Loucy (cell line): Measurements from ENCODE around the gene ADTRP.

Source experiments
- H2AFZ ChIP-seq: fragments of 200-600 bp; sonication (generic); 2 replicates; pipeline ENCODE4 v1.6.0; 2016; ENCODE audit warnings: antibody characterized with exemption, mild to moderate bottlenecking, low read length, moderate library complexity
- H3F3A ChIP-seq: fragments of 200-600 bp; 2 replicates; pipeline ENCODE4 v1.6.0; 2016; ENCODE audit warnings: antibody characterized with exemption, low read depth, mild to moderate bottlenecking
- H3K27me3 ChIP-seq: fragments of 200-600 bp; sonication (generic); 2 replicates; pipeline ENCODE4 v1.6.1; 2014; ENCODE audit warnings: low read length, mild to moderate bottlenecking; ENCODE audit not compliant: insufficient read depth, poor library complexity, severe bottlenecking
- H3K36me3 ChIP-seq: fragments of 200-600 bp; sonication (generic); 2 replicates; pipeline ENCODE4 v1.6.1; 2016; ENCODE audit warnings: low read length; ENCODE audit not compliant: insufficient read depth
- H3K4me1 ChIP-seq: fragments of 200-600 bp; sonication (generic); 2 replicates; pipeline ENCODE4 v1.5.1; 2014; ENCODE audit warnings: low read length, mild to moderate bottlenecking; ENCODE audit not compliant: insufficient read depth, poor library complexity, severe bottlenecking
- H3K4me2 ChIP-seq: fragments of 200-600 bp; sonication (generic); 2 replicates; pipeline ENCODE4 v1.6.0; 2014; ENCODE audit warnings: antibody characterized with exemption, low read length, low read depth, mild to moderate bottlenecking; ENCODE audit not compliant: poor library complexity, severe bottlenecking
- H3K4me3 ChIP-seq: fragments of 200-600 bp; sonication (generic); 2 replicates; pipeline ENCODE4 v1.5.1; 2014; ENCODE audit warnings: low read length, mild to moderate bottlenecking, mixed read lengths; ENCODE audit not compliant: poor library complexity, severe bottlenecking
- H3K79me2 ChIP-seq: fragments of 200-600 bp; sonication (generic); 2 replicates; pipeline ENCODE4 v1.6.1; 2014; ENCODE audit warnings: low read length; ENCODE audit not compliant: insufficient read depth
- H3K9ac ChIP-seq: fragments of 200-600 bp; sonication (generic); 2 replicates; pipeline ENCODE4 v1.6.0; 2014; ENCODE audit warnings: mild to moderate bottlenecking, low read depth, low read length, moderate library complexity; ENCODE audit not compliant: poor library complexity, severe bottlenecking
- H3K9me2 ChIP-seq: fragments of 200-600 bp; sonication (generic); replicated peaks from 2 replicates; pipeline ENCODE4 v1.6.1; 2016; ENCODE audit warnings: low read depth, low read length, mixed read lengths
- H3K9me3 ChIP-seq: fragments of 200-600 bp; sonication (generic); 2 replicates; pipeline ENCODE4 v1.6.1; 2014; ENCODE audit warnings: mild to moderate bottlenecking, antibody characterized with exemption, low read length, low read depth; ENCODE audit not compliant: insufficient read depth
- H4K20me1 ChIP-seq: fragments of 200-600 bp; sonication (generic); 2 replicates; pipeline ENCODE4 v1.6.0; 2014; ENCODE audit warnings: antibody characterized with exemption, low read length, mild to moderate bottlenecking; ENCODE audit not compliant: insufficient read depth, poor library complexity, severe bottlenecking
- CTCF ChIP-seq: fragments of 200-600 bp; sonication (generic); conservative IDR thresholded peaks from 2 replicates; pipeline ENCODE4 v1.5.1; 2014; ENCODE audit warnings: mild to moderate bottlenecking, antibody characterized with exemption, low read length
- EZH2phosphoT487 ChIP-seq: fragments of 200-600 bp; IDR thresholded peaks from 2 replicates; pipeline ENCODE4 v1.6.1; 2018; ENCODE audit warnings: antibody characterized with exemption, mild to moderate bottlenecking, moderate library complexity, borderline replicate concordance

The ADTRP gene

GRCh38 chr6:11740875-11741274 lies 37.7 kb downstream of the ADTRP start:
- H3K4me3 ChIP-seq: no peak overlapping the region
- no peak overlapping the region for H3K9ac ChIP-seq
- TF ChIP-seq EZH2phosphoT487: no peak
- TF ChIP-seq CTCF: no peak
- H3F3A ChIP-seq: no peaks in the 10 kb centered on the region
- H2AFZ ChIP-seq: no peak overlapping the region
- H3K27me3 ChIP-seq: no peaks in the 10 kb centered on the region
- H3K4me2 ChIP-seq: no peak overlapping the region
- H3K79me2 ChIP-seq: no peaks in the 10 kb centered on the region
- no peaks in the 10 kb centered on the region for H3K4me1 ChIP-seq
- H3K36me3 ChIP-seq: no peaks in the 10 kb centered on the region
- no peaks in the 10 kb centered on the region for H4K20me1 ChIP-seq
- H3K9me2 ChIP-seq: no peaks in the 10 kb centered on the region
- no peaks in the 10 kb centered on the region for H3K9me3 ChIP-seq

DNA sequence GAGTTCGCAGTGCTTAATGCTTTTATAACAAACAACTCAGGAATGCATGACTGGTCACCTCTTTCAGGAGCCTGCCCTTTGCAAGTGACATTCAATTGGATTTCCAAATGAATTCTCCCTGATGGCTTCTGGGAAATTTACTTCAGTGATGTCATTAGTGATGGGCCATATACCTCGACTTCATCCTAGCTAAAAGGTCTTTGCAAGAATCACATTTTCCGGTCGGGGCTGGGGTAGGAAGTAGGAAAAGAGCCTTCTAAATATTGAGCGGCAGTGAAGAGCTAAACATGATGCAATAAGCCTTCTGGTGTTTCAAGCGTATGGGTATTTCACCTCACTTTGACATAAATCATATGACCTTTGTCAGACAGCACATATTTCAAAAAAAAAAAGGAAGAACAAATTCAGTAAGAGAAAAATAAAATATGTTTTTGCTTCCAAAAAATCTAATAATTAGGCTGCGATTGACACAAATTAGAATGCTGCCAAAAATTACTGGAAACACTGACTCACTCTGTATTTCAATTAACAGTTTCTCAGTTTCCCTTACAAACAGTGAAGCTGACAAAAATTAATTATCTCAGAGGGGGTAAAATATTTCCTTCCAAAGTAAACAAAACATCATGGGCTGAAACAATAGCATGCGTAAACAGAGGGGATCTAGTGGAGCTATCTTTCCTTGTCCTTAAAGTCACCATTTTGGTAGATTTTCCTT lies 39.8 kb downstream of the ADTRP start:
- no peak overlapping the region for H2AFZ ChIP-seq
- TF ChIP-seq EZH2phosphoT487 (no peak), CTCF (no peak)

DNA sequence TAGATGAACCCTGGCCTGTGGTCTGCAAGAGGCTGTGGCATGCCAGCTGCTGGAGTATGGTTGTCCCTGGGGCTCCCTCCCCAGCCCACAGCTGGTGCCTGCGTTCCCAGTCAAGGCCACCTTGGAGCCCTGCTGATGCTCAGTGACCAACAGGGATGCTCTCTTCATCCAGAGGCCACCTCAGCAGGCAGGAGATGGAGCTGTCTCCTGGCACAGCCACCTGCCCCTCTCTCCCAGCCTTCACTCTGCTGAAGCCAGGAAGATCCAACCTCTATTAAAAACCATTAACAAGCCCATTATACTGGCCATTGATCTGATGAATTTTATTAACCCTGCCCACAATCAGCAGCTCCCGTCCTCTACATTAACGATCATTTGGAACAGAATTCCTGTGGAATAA lies 40.4 kb downstream of the ADTRP start:
- Histone ChIP-seq H2AFZ (no peak overlapping the region), H3K4me3 (no peak overlapping the region), H3K27me3 (no peaks in the 10 kb centered on the region), H3K9me2 (no peaks in the 10 kb centered on the region), H3K4me2 (no peak overlapping the region), H3F3A (no peaks in the 10 kb centered on the region), H3K9ac (no peak overlapping the region), H3K4me1 (no peaks in the 10 kb centered on the region), H3K9me3 (no peaks in the 10 kb centered on the region), H4K20me1 (no peaks in the 10 kb centered on the region), H3K36me3 (no peaks in the 10 kb centered on the region), H3K79me2 (no peaks in the 10 kb centered on the region)
- TF ChIP-seq EZH2phosphoT487: no peak
- TF ChIP-seq CTCF: no peak

More for the DNA sequence above, 39.8 kb downstream of the ADTRP start:
- H3F3A ChIP-seq: no peaks in the 10 kb centered on the region
- H3K9ac ChIP-seq: no peak overlapping the region
- H3K27me3 ChIP-seq: no peaks in the 10 kb centered on the region
- H3K79me2 ChIP-seq: no peaks in the 10 kb centered on the region
- H3K4me3 ChIP-seq: no peak overlapping the region
- no peaks in the 10 kb centered on the region for H3K4me1 ChIP-seq
- H3K9me3 ChIP-seq: no peaks in the 10 kb centered on the region
- H3K4me2 ChIP-seq: no peak overlapping the region
- no peaks in the 10 kb centered on the region for H3K36me3 ChIP-seq
- no peaks in the 10 kb centered on the region for H4K20me1 ChIP-seq
- no peaks in the 10 kb centered on the region for H3K9me2 ChIP-seq
